GM23248 (cell line): ENCODE results near the gene SEZ6. TPM values are rescaled to one million over a fixed set of nuclear protein-coding genes. Genes with fewer than 3 reads are reported as not detected.

ENCODE experiments used
- DNase-seq: peaks from one replicate; pipeline ENCODE4 v3.0.0-alpha.2; 2015
- H2AFZ ChIP-seq: fragments of 200-600 bp; sonication (generic); 2 replicates; pipeline ENCODE4 v1.6.1; 2016; ENCODE audit warnings: antibody characterized with exemption
- H3F3A ChIP-seq: fragments of 200-600 bp; sonication (generic); 2 replicates; pipeline ENCODE4 v1.6.1; 2016; ENCODE audit warnings: mild to moderate bottlenecking, antibody characterized with exemption, mixed run types; ENCODE audit not compliant: insufficient read depth
- H3K27ac ChIP-seq: fragments of 200-600 bp; sonication (generic); 2 replicates; pipeline ENCODE4 v1.5.1; 2016; ENCODE audit warnings: mild to moderate bottlenecking
- H3K27me3 ChIP-seq: fragments of 200-600 bp; sonication (generic); replicated peaks from 2 replicates; pipeline ENCODE4 v1.6.1; 2016; ENCODE audit warnings: mild to moderate bottlenecking; ENCODE audit not compliant: insufficient read depth
- H3K36me3 ChIP-seq: fragments of 200-600 bp; sonication (generic); 2 replicates; pipeline ENCODE4 v1.6.1; 2016; ENCODE audit warnings: low read depth, mild to moderate bottlenecking
- H3K4me1 ChIP-seq: fragments of 200-600 bp; sonication (generic); 2 replicates; pipeline ENCODE4 v1.6.1; 2016; ENCODE audit warnings: mild to moderate bottlenecking; ENCODE audit not compliant: insufficient read depth
- H3K4me2 ChIP-seq: fragments of 200-600 bp; sonication (generic); one replicate; pipeline ENCODE4 v1.6.1; 2016; ENCODE audit warnings: mild to moderate bottlenecking; ENCODE audit not compliant: unreplicated experiment
- H3K4me3 ChIP-seq: fragments of 200-600 bp; sonication (generic); 2 replicates; pipeline ENCODE4 v1.5.1; 2016; ENCODE audit warnings: mild to moderate bottlenecking
- H3K79me2 ChIP-seq: fragments of 200-600 bp; sonication (generic); 2 replicates; pipeline ENCODE4 v1.6.1; 2016; ENCODE audit warnings: mild to moderate bottlenecking; ENCODE audit not compliant: insufficient read depth
- H3K9ac ChIP-seq: fragments of 200-600 bp; sonication (generic); 2 replicates; pipeline ENCODE4 v1.6.1; 2016; ENCODE audit warnings: mild to moderate bottlenecking
- H3K9me2 ChIP-seq: fragments of 200-600 bp; sonication (generic); 2 replicates; pipeline ENCODE4 v1.6.1; 2016; ENCODE audit warnings: mixed run types, mild to moderate bottlenecking, moderate library complexity; ENCODE audit not compliant: insufficient read depth
- H3K9me3 ChIP-seq: fragments of 200-600 bp; sonication (generic); one replicate; pipeline ENCODE4 v1.6.1; 2017; ENCODE audit warnings: low read depth
- H4K20me1 ChIP-seq: fragments of 200-600 bp; sonication (generic); 2 replicates; pipeline ENCODE4 v1.6.0; 2016; ENCODE audit not compliant: insufficient read depth
- EZH2 ChIP-seq: fragments of 200-600 bp; sonication (generic); IDR thresholded peaks from 2 replicates; pipeline ENCODE4 v1.6.1; 2018; ENCODE audit warnings: antibody characterized with exemption, mild to moderate bottlenecking; ENCODE audit not compliant: insufficient read depth, poor library complexity, severe bottlenecking
- EZH2phosphoT487 ChIP-seq: fragments of 200-600 bp; sonication (generic); IDR thresholded peaks from 2 replicates; pipeline ENCODE4 v1.6.1; 2018; ENCODE audit warnings: antibody characterized with exemption, moderate library complexity, mild to moderate bottlenecking, low read depth; ENCODE audit not compliant: insufficient read depth
- WGBS, 2 experiments: methylation state at CpG; one replicate each; pipeline ENCODE4 v1.1.6; 2015 to 2017; ENCODE audit warnings: low lambda C conversion rate in 2 of 2, low coverage in 1 of 2; ENCODE audit errors: missing lambda C conversion rate in 2 of 2; 5-methylcytosine and 5-hydroxymethylcytosine counted together
- in situ Hi-C: fragments of 300-500 bp; cut with MboI; formaldehyde crosslinking; loops from 2 replicates; pipeline ENCODE4 v1.15.0; 2020
- polyA plus RNA-seq: library from polyadenylated mRNA; unstranded; fragments of >200 nt; fragmentation: Nextera tagmentation; extraction: Ambion mirVana; gene quantifications from 2 replicates; pipeline ENCODE4 v1.2.1, GENCODE V29; 2016
- total RNA-seq: library from RNA; depleted of rRNA; stranded (reverse); fragments of >200 nt; shearing (Covaris generic); gene quantifications from 2 replicates; pipeline ENCODE4 v1.2.3, GENCODE V29; 2014

Gene SEZ6
- total and polyA plus RNA-seq, 2 experiments from 2014 or later: not detected

- no peaks in the 10 kb centered on the region for H4K20me1 ChIP-seq
- no peaks in the 10 kb centered on the region for H3K9me3 ChIP-seq
- no peak overlapping the region for H2AFZ ChIP-seq
- no peak overlapping the region for H3K4me2 ChIP-seq
- peaks cover 11% of the 10 kb centered on the region for H3K79me2 ChIP-seq
- no peak overlapping the region for H3K27ac ChIP-seq
- in situ Hi-C loops: no loop called here
- 91 to 100% methylated on average over 1 of the region's 1 CpG for WGBS, 2 experiments
- no peak overlapping the region for H3K9ac ChIP-seq
- no peak overlapping the region for H3K4me3 ChIP-seq
- H3F3A ChIP-seq: peaks cover 25% of the 10 kb centered on the region
- H3K4me1 ChIP-seq: peaks cover 11% of the 10 kb centered on the region
- no peak for DNase-seq
- no peaks in the 10 kb centered on the region for H3K27me3 ChIP-seq
- H3K9me2 ChIP-seq: no peaks in the 10 kb centered on the region
- TF ChIP-seq EZH2 (no peak), EZH2phosphoT487 (no peak)
- H3K36me3 ChIP-seq: peaks cover 55% of the 10 kb centered on the region
Observed at GRCh38 chr17:28910534-28910933, 95.3 kb downstream of the SEZ6 start.

- H3K9ac ChIP-seq: peak overlapping the region; percentile 19; the same call in 1 of the 2 replicates
- peak; percentile 83 for DNase-seq
- TF ChIP-seq EZH2: no peak
- no peak for TF ChIP-seq EZH2phosphoT487
- peak overlapping the region; percentile 5 for H3K4me2 ChIP-seq
- no peak overlapping the region for H3K4me3 ChIP-seq
- H3K9me3 ChIP-seq: no peaks in the 10 kb centered on the region
- 3% methylated on average over 6 of the region's 6 CpGs for WGBS, 2 experiments
- peaks cover 43% of the 10 kb centered on the region for H3K36me3 ChIP-seq
- peaks cover 11% of the 10 kb centered on the region for H3K4me1 ChIP-seq
- no peaks in the 10 kb centered on the region for H3K9me2 ChIP-seq
- H4K20me1 ChIP-seq: no peaks in the 10 kb centered on the region
- no peaks in the 10 kb centered on the region for H3K27me3 ChIP-seq
- no peak overlapping the region for H2AFZ ChIP-seq
- H3F3A ChIP-seq: peaks cover 38% of the 10 kb centered on the region
- H3K27ac ChIP-seq: peak overlapping the region; percentile 60
- peaks cover 11% of the 10 kb centered on the region; the same call in 1 of the 2 replicates for H3K79me2 ChIP-seq
- in situ Hi-C loops: no loop called here
Observed at GRCh38 chr17:28908640-28909167, 97.1 kb downstream of the SEZ6 start.

- Histone ChIP-seq H2AFZ (no peak overlapping the region), H3K9ac (no peak overlapping the region), H3K27me3 (no peaks in the 10 kb centered on the region), H3K9me2 (no peaks in the 10 kb centered on the region), H3F3A (peaks cover 43% of the 10 kb centered on the region), H3K4me1 (peaks cover 11% of the 10 kb centered on the region), H3K4me3 (no peak overlapping the region), H3K4me2 (no peak overlapping the region), H3K36me3 (peaks cover 38% of the 10 kb centered on the region), H3K9me3 (no peaks in the 10 kb centered on the region), H4K20me1 (no peaks in the 10 kb centered on the region), H3K27ac (peak overlapping the region; percentile 60), H3K79me2 (peaks cover 11% of the 10 kb centered on the region; the same call in 1 of the 2 replicates)
- TF ChIP-seq EZH2 (no peak), EZH2phosphoT487 (no peak)
- 55 to 63% methylated on average over 3 of the region's 3 CpGs for WGBS, 2 experiments
- in situ Hi-C loops: no loop called here
- peak; percentile 38 for DNase-seq
Observed at GRCh38 chr17:28907709-28908475, 97.9 kb downstream of the SEZ6 start.

GRCh38 chr17:28906706-28907438 lies 99.0 kb downstream of the SEZ6 start:
- H3K4me2 ChIP-seq: no peak overlapping the region
- H3K27me3 ChIP-seq: no peaks in the 10 kb centered on the region
- in situ Hi-C loops: no loop called here
- peaks cover 11% of the 10 kb centered on the region for H3K4me1 ChIP-seq
- H3K36me3 ChIP-seq: peaks cover 34% of the 10 kb centered on the region
- H2AFZ ChIP-seq: no peak overlapping the region
- H3K79me2 ChIP-seq: peaks cover 8% of the 10 kb centered on the region; the same call in 1 of the 2 replicates
- no peaks in the 10 kb centered on the region for H3K9me2 ChIP-seq
- WGBS, 2 experiments: 64 to 67% methylated on average over 7 of the region's 7 CpGs
- no peaks in the 10 kb centered on the region for H3K9me3 ChIP-seq
- H4K20me1 ChIP-seq: no peaks in the 10 kb centered on the region
- no peak overlapping the region for H3K27ac ChIP-seq
- H3K4me3 ChIP-seq: no peak overlapping the region
- DNase-seq: no peak
- no peak overlapping the region for H3K9ac ChIP-seq
- TF ChIP-seq EZH2: no peak
- TF ChIP-seq EZH2phosphoT487: no peak
- peaks cover 43% of the 10 kb centered on the region for H3F3A ChIP-seq
